Lower lobe of right lung (tissue), 2 donors: Measurements from ENCODE around the gene POLR1C. TPM values are rescaled to one million over a fixed set of nuclear protein-coding genes. Genes with fewer than 3 reads are reported as not detected.
"Not testable (repeated sequence)": the region's sequence is repeated elsewhere in the genome, so short reads cannot be mapped to it uniquely, and the experiment has no call there.

Experiments
- ATAC-seq, 2 donors: fragments of 200-7000 bp; cut with Tn5 transposase; one replicate each; pipeline ENCODE4 v1.9.1; 2020 to 2022; ENCODE audit warnings: mild to moderate bottlenecking in 2 of 2, moderate library complexity in 2 of 2
- DNase-seq: peaks from one replicate; pipeline ENCODE4 v3.0.0-alpha.2; 2020
- H3K27ac ChIP-seq: fragments of 200-600 bp; one replicate; pipeline ENCODE4 v1.8.0; 2022
- H3K27me3 ChIP-seq: fragments of 200-600 bp; one replicate; pipeline ENCODE4 v1.8.0; 2022; ENCODE audit warnings: low read depth
- H3K36me3 ChIP-seq: fragments of 200-600 bp; one replicate; pipeline ENCODE4 v1.8.0; 2022; ENCODE audit warnings: mild to moderate bottlenecking
- H3K4me1 ChIP-seq: fragments of 200-600 bp; one replicate; pipeline ENCODE4 v1.8.0; 2022
- H3K4me3 ChIP-seq: fragments of 200-600 bp; one replicate; pipeline ENCODE4 v1.8.0; 2022; ENCODE audit warnings: mild to moderate bottlenecking
- H3K9me3 ChIP-seq: fragments of 200-600 bp; one replicate; pipeline ENCODE4 v1.8.0; 2022
- intact Hi-C: fragments of 100-400 bp; cut with DNase I; formaldehyde crosslinking; loops from one replicate; pipeline ENCODE4 v1.11.0; 2022
- long read RNA-seq: library from polyadenylated mRNA; unstranded; transcript quantifications from one replicate; pipeline ENCODE4 v2.0.0, GENCODE V29; 2021
- total RNA-seq: library from RNA; stranded (reverse); fragmentation: NEBNext Ultra II Directional; extraction: Animal tissue kit (Norgen Biotek cat#: 25700); gene quantifications from one replicate; pipeline ENCODE4 v1.2.1, GENCODE V29; 2021
- TF ChIP-seq, protein P1 (sequence below): fragments of 200-600 bp; IDR thresholded peaks from one replicate; pipeline ENCODE4 v1.8.0; 2022; ENCODE audit warnings: antibody characterized with exemption, mild to moderate bottlenecking
- donor health status: DM: no; HTN: yes; CAD: no; lungs with severe emphysema.

POLR1C gene, protein sequence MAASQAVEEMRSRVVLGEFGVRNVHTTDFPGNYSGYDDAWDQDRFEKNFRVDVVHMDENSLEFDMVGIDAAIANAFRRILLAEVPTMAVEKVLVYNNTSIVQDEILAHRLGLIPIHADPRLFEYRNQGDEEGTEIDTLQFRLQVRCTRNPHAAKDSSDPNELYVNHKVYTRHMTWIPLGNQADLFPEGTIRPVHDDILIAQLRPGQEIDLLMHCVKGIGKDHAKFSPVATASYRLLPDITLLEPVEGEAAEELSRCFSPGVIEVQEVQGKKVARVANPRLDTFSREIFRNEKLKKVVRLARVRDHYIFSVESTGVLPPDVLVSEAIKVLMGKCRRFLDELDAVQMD
- 26.1 TPM for total RNA-seq
- long read RNA-seq, transcript POLR1C-203 (9 exons, 1,355 nt): major isoform, 5 of 32 reads
- long read RNA-seq, partial matches to known transcripts: 5 of 32 reads
- long read RNA-seq, other reads (novel, unspliced or antisense): 20 of 32 reads

DNA sequence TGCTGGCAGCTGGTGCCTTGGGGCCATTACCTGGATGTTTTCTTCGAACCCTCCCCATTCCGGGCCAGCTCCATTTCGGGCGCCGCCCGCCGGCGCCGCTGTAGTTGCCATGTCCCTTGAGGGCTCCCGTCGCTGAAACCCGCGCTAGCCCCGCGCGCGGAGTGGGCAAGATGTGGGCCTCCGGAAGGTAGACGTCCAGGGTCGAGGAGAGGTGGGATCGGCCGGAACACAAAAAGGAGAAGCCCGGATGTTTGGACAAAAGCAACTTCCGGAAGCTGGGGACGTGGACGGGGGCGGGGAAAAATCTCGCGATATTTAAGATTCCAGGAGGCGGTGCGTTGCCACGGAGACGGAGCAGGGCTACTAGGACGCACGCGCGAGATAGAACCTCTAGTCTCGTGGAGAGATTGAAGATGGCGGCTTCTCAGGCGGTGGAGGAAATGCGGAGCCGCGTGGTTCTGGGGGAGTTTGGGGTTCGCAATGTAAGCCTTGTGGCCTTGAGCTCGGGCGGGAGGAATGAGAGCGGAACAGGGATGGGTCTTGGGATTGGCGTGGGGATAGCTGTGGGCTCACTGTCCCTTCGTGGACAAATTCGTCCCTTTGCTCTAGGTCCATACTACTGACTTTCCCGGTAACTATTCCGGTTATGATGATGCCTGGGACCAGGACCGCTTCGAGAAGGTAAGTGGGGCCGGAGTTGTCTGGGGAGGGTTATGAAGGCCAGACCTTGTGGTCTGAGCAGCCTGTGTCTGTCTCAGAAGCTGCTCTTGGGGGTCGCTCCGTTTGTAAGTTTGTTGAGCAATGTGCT lies at the start of gene POLR1C, which contains the start of gene YIPF3:
Gene POLR1C (plus strand): TSS at position 393 of the 808 bp plus-strand sequence. CDS start 21 bp downstream, at position 414.
Gene YIPF3 (minus strand): TSS at position 230 of the 808 bp plus-strand sequence. CDS start 119 bp downstream, at position 111.
- Histone ChIP-seq H3K27ac (peak within 1 kb of the TSS; percentile 91), H3K36me3 (peaks cover 70% of the 10 kb centered on the region), H3K9me3 (no peaks in the 10 kb centered on the region), H3K4me3 (peak within 1 kb of the TSS; percentile 97), H3K4me1 (peaks cover 45% of the 10 kb centered on the region), H3K27me3 (no peaks in the 10 kb centered on the region)
- ATAC-seq (peak; percentile 96 to 98), DNase-seq (peak; percentile 98)
- TF ChIP-seq, protein P1, sequence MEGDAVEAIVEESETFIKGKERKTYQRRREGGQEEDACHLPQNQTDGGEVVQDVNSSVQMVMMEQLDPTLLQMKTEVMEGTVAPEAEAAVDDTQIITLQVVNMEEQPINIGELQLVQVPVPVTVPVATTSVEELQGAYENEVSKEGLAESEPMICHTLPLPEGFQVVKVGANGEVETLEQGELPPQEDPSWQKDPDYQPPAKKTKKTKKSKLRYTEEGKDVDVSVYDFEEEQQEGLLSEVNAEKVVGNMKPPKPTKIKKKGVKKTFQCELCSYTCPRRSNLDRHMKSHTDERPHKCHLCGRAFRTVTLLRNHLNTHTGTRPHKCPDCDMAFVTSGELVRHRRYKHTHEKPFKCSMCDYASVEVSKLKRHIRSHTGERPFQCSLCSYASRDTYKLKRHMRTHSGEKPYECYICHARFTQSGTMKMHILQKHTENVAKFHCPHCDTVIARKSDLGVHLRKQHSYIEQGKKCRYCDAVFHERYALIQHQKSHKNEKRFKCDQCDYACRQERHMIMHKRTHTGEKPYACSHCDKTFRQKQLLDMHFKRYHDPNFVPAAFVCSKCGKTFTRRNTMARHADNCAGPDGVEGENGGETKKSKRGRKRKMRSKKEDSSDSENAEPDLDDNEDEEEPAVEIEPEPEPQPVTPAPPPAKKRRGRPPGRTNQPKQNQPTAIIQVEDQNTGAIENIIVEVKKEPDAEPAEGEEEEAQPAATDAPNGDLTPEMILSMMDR: no peak
- intact Hi-C loops: no loop called here

DNA sequence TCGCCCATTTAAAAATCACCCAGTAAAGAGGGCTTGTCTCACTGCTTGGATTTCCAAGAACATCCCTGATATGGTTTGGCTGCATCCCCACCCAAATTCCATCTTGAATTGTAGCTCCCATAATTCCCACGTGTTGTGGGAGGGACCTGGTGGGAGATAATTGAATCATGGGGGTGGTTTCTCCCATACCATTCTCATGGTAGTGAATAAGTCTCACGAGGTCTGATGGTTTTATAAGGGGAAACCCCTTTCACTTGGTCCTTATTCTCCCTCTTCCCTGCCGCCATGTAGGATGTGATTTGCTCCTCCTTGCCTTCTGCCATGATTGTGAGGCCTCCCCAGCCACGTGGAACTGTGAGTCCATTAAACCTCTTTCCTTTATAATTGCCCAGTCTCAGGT lies 49.6 kb upstream of the POLR1C start:
- H3K9me3 ChIP-seq, H3K4me1 ChIP-seq, H3K27ac ChIP-seq, ATAC-seq, H3K4me3 ChIP-seq, H3K36me3 ChIP-seq, DNase-seq, intact Hi-C loops: not testable (repeated sequence)
- peaks cover 28% of the 10 kb centered on the region for H3K27me3 ChIP-seq

DNA sequence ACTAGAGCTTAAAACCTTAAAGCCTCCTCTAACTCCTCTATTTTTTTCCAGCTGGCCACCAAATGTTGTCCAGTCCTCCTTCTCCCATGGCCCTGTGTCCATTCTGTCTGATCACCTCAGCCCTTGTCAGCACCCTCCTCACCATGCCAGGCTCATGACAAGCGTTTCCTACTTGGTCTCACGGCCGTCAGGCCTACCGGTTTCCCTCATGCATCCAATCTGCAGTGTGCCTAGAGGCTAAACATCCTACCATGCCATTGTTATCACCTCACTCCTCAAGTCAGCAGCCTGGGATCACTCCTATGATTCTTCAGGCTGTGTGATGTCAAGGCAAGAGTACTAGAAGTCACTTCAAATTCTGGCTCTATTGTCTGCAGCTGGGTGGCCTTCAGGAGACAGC lies 49.1 kb upstream of the POLR1C start:
- Histone ChIP-seq H3K4me3 (no peak overlapping the region), H3K4me1 (no peaks in the 10 kb centered on the region), H3K36me3 (no peaks in the 10 kb centered on the region), H3K9me3 (no peaks in the 10 kb centered on the region), H3K27ac (no peak overlapping the region), H3K27me3 (peaks cover 25% of the 10 kb centered on the region)
- no peak for DNase-seq
- intact Hi-C loops: no loop called here
- ATAC-seq: no peak
- TF ChIP-seq, protein P1: no peak

DNA sequence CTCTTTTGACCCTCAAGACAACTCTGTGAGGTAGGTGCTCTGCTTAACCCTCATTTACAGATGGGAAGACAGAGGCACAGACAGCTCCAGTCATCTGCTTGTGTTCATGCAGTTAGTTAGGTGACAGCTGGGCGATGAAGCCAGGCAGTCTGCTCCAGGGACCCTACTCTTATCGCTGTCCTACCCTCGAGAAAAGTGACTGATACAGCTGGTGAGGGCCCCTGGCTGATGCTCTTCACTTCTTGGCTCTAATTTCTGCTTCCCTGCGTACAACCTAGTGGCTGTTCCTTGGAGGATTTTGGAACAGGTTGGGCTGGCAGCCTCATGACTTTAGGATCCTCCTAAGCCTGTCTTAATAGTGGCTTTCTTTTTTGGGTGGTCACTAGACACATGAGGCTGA lies 48.6 kb upstream of the POLR1C start:
- H3K27me3 ChIP-seq: peaks cover 20% of the 10 kb centered on the region
- H3K36me3 ChIP-seq: no peaks in the 10 kb centered on the region
- H3K4me3 ChIP-seq: no peak overlapping the region
- ATAC-seq (no peak), DNase-seq (no peak)
- TF ChIP-seq, protein P1: no peak
- no peaks in the 10 kb centered on the region for H3K9me3 ChIP-seq
- intact Hi-C loops: no loop called here
- no peaks in the 10 kb centered on the region for H3K4me1 ChIP-seq
- H3K27ac ChIP-seq: no peak overlapping the region

DNA sequence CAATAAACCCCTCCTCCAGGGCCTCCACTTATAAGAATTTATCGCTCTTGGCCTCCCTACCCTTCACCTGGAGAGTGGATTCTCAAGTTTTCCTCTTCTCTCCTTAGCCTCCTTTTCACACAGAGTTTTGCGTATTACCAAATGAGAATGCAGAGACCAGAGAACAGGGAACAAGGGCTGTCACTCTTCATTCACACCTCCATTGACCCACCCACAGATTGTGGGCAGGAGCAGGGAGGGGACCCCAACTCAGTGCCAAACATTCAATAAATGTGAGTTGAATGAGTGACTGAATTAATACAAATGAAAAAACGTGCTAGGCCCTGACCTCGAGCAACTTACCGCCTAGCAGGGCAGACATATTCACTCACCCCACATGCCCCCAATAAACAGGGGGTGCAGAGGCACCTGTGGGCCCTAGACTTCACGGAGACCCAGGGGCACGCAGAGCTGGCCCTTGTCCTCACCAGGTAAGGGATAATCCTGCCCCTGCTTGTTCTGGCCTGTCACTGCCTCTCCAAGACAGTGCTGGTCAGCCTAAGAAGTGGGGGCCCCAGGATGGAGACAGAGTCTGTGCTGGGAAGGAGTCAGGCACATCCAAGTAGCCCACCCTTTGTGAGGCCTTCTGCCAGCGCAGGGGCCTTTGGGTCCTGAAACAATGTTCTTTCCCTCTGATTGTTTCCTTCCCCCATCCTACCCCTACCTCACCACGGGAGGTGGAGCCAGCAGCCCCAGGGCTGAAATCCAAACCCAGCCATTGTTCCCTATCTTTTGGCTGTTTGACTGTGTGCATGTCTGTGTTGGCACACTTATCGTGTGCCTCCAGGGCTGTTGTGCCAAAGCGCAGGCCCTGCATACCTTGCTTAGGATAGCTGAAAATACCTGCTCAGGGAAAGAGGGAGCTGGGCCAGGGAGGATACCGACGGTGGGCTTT lies 47.9 kb upstream of the POLR1C start:
- Histone ChIP-seq H3K9me3 (no peaks in the 10 kb centered on the region), H3K36me3 (no peaks in the 10 kb centered on the region), H3K27me3 (peaks cover 14% of the 10 kb centered on the region), H3K27ac (no peak overlapping the region), H3K4me1 (no peaks in the 10 kb centered on the region), H3K4me3 (no peak overlapping the region)
- ATAC-seq: no peak
- intact Hi-C loops: no loop called here
- TF ChIP-seq, protein P1: no peak
- DNase-seq: no peak
